Measurements from ENCODE around the gene HOXA5. TPM values are rescaled to one million over a fixed set of nuclear protein-coding genes. Genes with fewer than 3 reads are reported as not detected.

Gene HOXA5
- total and polyA plus RNA-seq, 2 donors (not counting 1 experiment from before 2014, with no cell fraction given): 18.3 to 35.6 TPM

GRCh38 chr7:27177795-27178320 is 34.4 kb upstream of the HOXA5 start:
- Histone ChIP-seq H3K4me3 (replicated peaks in 1 of 4; ENCODE audit: control extremely low read depth in 1 of 4, insufficient read depth in 1 of 4, low read depth in 3 of 4, low read length in 4 of 4) (no peak overlapping the region), H3K36me3 (ENCODE audit: control insufficient read depth, insufficient read depth, low read length) (no peaks in the 10 kb centered on the region), H3K4me1 (ENCODE audit: control insufficient read depth, extremely low read depth, insufficient read depth, low read length) (no peaks in the 10 kb centered on the region), H4K20me1 (ENCODE audit: control insufficient read depth, extremely low read depth, insufficient read depth, low read length) (no peaks in the 10 kb centered on the region), H3K9me3 (ENCODE audit: control insufficient read depth, insufficient read depth, low read depth, low read length) (no peaks in the 10 kb centered on the region), H3K4me2 (ENCODE audit: extremely low read depth, insufficient read depth, low read length) (no peak overlapping the region), H3K9ac (ENCODE audit: insufficient read depth, low read length) (no peak overlapping the region), H3K27ac (ENCODE audit: insufficient read depth, low read length) (no peak overlapping the region), H3K27me3 (ENCODE audit: control insufficient read depth, insufficient read depth, low read length) (peaks cover 51% of the 10 kb centered on the region), H3K79me2 (ENCODE audit: control insufficient read depth, insufficient read depth, low read length) (no peaks in the 10 kb centered on the region), H2AFZ (ENCODE audit: low read length) (no peak overlapping the region)
- no peak for DNase-seq (ENCODE audit: low read depth in 2 of 2)
- TF ChIP-seq EZH2 (IDR thresholded peaks at IDR 0.05; ENCODE audit: low read length, missing control alignments) (no peak), CTCF (conservative IDR thresholded peaks at IDR 0.05 in 1 of 2, IDR thresholded peaks at IDR 0.05 in 1 of 2; ENCODE audit: low read depth in 1 of 2, low read length in 2 of 2) (no peak)

- Histone ChIP-seq H3K4me2 (ENCODE audit: extremely low read depth, insufficient read depth, low read length) (no peak overlapping the region), H3K9me3 (ENCODE audit: control insufficient read depth, insufficient read depth, low read depth, low read length) (no peaks in the 10 kb centered on the region), H3K36me3 (ENCODE audit: control insufficient read depth, insufficient read depth, low read length) (no peaks in the 10 kb centered on the region), H3K4me1 (ENCODE audit: control insufficient read depth, extremely low read depth, insufficient read depth, low read length) (no peaks in the 10 kb centered on the region), H3K4me3 (replicated peaks in 1 of 4; ENCODE audit: control extremely low read depth in 1 of 4, insufficient read depth in 1 of 4, low read depth in 3 of 4, low read length in 4 of 4) (no peak overlapping the region), H3K79me2 (ENCODE audit: control insufficient read depth, insufficient read depth, low read length) (no peaks in the 10 kb centered on the region), H2AFZ (ENCODE audit: low read length) (no peak overlapping the region), H3K9ac (ENCODE audit: insufficient read depth, low read length) (no peak overlapping the region), H3K27ac (ENCODE audit: insufficient read depth, low read length) (no peak overlapping the region), H4K20me1 (ENCODE audit: control insufficient read depth, extremely low read depth, insufficient read depth, low read length) (no peaks in the 10 kb centered on the region), H3K27me3 (ENCODE audit: control insufficient read depth, insufficient read depth, low read length) (peaks cover 51% of the 10 kb centered on the region)
- DNase-seq (ENCODE audit: low read depth in 2 of 2): no peak
- TF ChIP-seq EZH2 (IDR thresholded peaks at IDR 0.05; ENCODE audit: low read length, missing control alignments) (no peak), CTCF (conservative IDR thresholded peaks at IDR 0.05 in 1 of 2, IDR thresholded peaks at IDR 0.05 in 1 of 2; ENCODE audit: low read depth in 1 of 2, low read length in 2 of 2) (no peak)
These were observed 33.7 kb upstream of the HOXA5 start for GRCh38 chr7:27176962-27177794.

GRCh38 chr7:27176524-27176845 is 33.0 kb upstream of the HOXA5 start:
- Histone ChIP-seq H3K4me3 (replicated peaks in 1 of 4; ENCODE audit: control extremely low read depth in 1 of 4, insufficient read depth in 1 of 4, low read depth in 3 of 4, low read length in 4 of 4) (no peak overlapping the region), H3K36me3 (ENCODE audit: control insufficient read depth, insufficient read depth, low read length) (no peaks in the 10 kb centered on the region), H3K27me3 (ENCODE audit: control insufficient read depth, insufficient read depth, low read length) (peaks cover 52% of the 10 kb centered on the region), H3K4me2 (ENCODE audit: extremely low read depth, insufficient read depth, low read length) (no peak overlapping the region), H3K79me2 (ENCODE audit: control insufficient read depth, insufficient read depth, low read length) (no peaks in the 10 kb centered on the region), H3K4me1 (ENCODE audit: control insufficient read depth, extremely low read depth, insufficient read depth, low read length) (no peaks in the 10 kb centered on the region), H4K20me1 (ENCODE audit: control insufficient read depth, extremely low read depth, insufficient read depth, low read length) (no peaks in the 10 kb centered on the region), H2AFZ (ENCODE audit: low read length) (no peak overlapping the region), H3K9me3 (ENCODE audit: control insufficient read depth, insufficient read depth, low read depth, low read length) (no peaks in the 10 kb centered on the region), H3K27ac (ENCODE audit: insufficient read depth, low read length) (no peak overlapping the region), H3K9ac (ENCODE audit: insufficient read depth, low read length) (no peak overlapping the region)
- no peak for DNase-seq (ENCODE audit: low read depth in 2 of 2)
- TF ChIP-seq CTCF (conservative IDR thresholded peaks at IDR 0.05 in 1 of 2, IDR thresholded peaks at IDR 0.05 in 1 of 2; ENCODE audit: low read depth in 1 of 2, low read length in 2 of 2) (no peak), EZH2 (IDR thresholded peaks at IDR 0.05; ENCODE audit: low read length, missing control alignments) (no peak)

All from fibroblast of lung (primary cell).